Measurements from ENCODE around the gene TBL1X. TPM values are rescaled to one million over a fixed set of nuclear protein-coding genes. Genes with fewer than 3 reads are reported as not detected.

The TBL1X gene
- total RNA-seq, 1 donor from 2014 or later: 21.4 TPM

GRCh38 chrX:9557091-9557490 is 92.2 kb downstream of the TBL1X start:
- H3K27ac Mint-ChIP-seq (ENCODE audit: unreplicated experiment): no peak overlapping the region
- H3K4me3 Mint-ChIP-seq (ENCODE audit: unreplicated experiment): no peak overlapping the region
- no peaks in the 10 kb centered on the region for H3K27me3 Mint-ChIP-seq (ENCODE audit: low read depth)
- H3K36me3 Mint-ChIP-seq (ENCODE audit: low read depth): peaks cover 4% of the 10 kb centered on the region
- no peak for TF ChIP-seq CTCF (IDR thresholded peaks at IDR 0.05)
- H3K9me3 Mint-ChIP-seq (ENCODE audit: low read depth): peaks cover 22% of the 10 kb centered on the region
- H3K4me1 Mint-ChIP-seq (ENCODE audit: low read depth): peaks cover 8% of the 10 kb centered on the region
- no peak for DNase-seq (ENCODE audit: low spot score)

GRCh38 chrX:9557521-9557920 is 92.7 kb downstream of the TBL1X start:
- peaks cover 22% of the 10 kb centered on the region for H3K9me3 Mint-ChIP-seq (ENCODE audit: low read depth)
- H3K36me3 Mint-ChIP-seq (ENCODE audit: low read depth): peaks cover 4% of the 10 kb centered on the region
- H3K27ac Mint-ChIP-seq (ENCODE audit: unreplicated experiment): no peak overlapping the region
- H3K4me3 Mint-ChIP-seq (ENCODE audit: unreplicated experiment): no peak overlapping the region
- no peak for DNase-seq (ENCODE audit: low spot score)
- H3K4me1 Mint-ChIP-seq (ENCODE audit: low read depth): peaks cover 11% of the 10 kb centered on the region
- no peak for TF ChIP-seq CTCF (IDR thresholded peaks at IDR 0.05)
- H3K27me3 Mint-ChIP-seq (ENCODE audit: low read depth): no peaks in the 10 kb centered on the region

GRCh38 chrX:9558615-9559014 is 93.8 kb downstream of the TBL1X start:
- no peak for TF ChIP-seq CTCF (IDR thresholded peaks at IDR 0.05)
- Mint-ChIP-seq H3K27me3 (ENCODE audit: low read depth) (no peaks in the 10 kb centered on the region), H3K36me3 (ENCODE audit: low read depth) (peaks cover 2% of the 10 kb centered on the region), H3K9me3 (ENCODE audit: low read depth) (peaks cover 21% of the 10 kb centered on the region), H3K4me1 (ENCODE audit: low read depth) (peaks cover 22% of the 10 kb centered on the region), H3K4me3 (ENCODE audit: unreplicated experiment) (no peak overlapping the region), H3K27ac (ENCODE audit: unreplicated experiment) (no peak overlapping the region)
- no peak for DNase-seq (ENCODE audit: low spot score)

GRCh38 chrX:9560219-9560618 is 95.4 kb downstream of the TBL1X start:
- Mint-ChIP-seq H3K36me3 (ENCODE audit: low read depth) (peaks cover 2% of the 10 kb centered on the region), H3K27ac (ENCODE audit: unreplicated experiment) (no peak overlapping the region), H3K4me1 (ENCODE audit: low read depth) (peaks cover 23% of the 10 kb centered on the region), H3K4me3 (ENCODE audit: unreplicated experiment) (no peak overlapping the region), H3K9me3 (ENCODE audit: low read depth) (peaks cover 18% of the 10 kb centered on the region), H3K27me3 (ENCODE audit: low read depth) (no peaks in the 10 kb centered on the region)
- TF ChIP-seq CTCF (IDR thresholded peaks at IDR 0.05): no peak
- DNase-seq (ENCODE audit: low spot score): no peak

GRCh38 chrX:9561199-9561598 is 96.3 kb downstream of the TBL1X start:
- Mint-ChIP-seq H3K36me3 (ENCODE audit: low read depth) (peaks cover 2% of the 10 kb centered on the region), H3K4me3 (ENCODE audit: unreplicated experiment) (no peak overlapping the region), H3K9me3 (ENCODE audit: low read depth) (peaks cover 18% of the 10 kb centered on the region), H3K27me3 (ENCODE audit: low read depth) (no peaks in the 10 kb centered on the region), H3K4me1 (ENCODE audit: low read depth) (peaks cover 23% of the 10 kb centered on the region), H3K27ac (ENCODE audit: unreplicated experiment) (no peak overlapping the region)
- DNase-seq (ENCODE audit: low spot score): no peak
- TF ChIP-seq CTCF (IDR thresholded peaks at IDR 0.05): no peak

Data from chondrocyte (in vitro differentiated cells).